Loucy (cell line): ENCODE data around the gene BRIP1.

Source experiments
- H2AFZ ChIP-seq: fragments of 200-600 bp; sonication (generic); 2 replicates; pipeline ENCODE4 v1.6.0; 2016; ENCODE audit warnings: antibody characterized with exemption, mild to moderate bottlenecking, low read length, moderate library complexity
- H3F3A ChIP-seq: fragments of 200-600 bp; 2 replicates; pipeline ENCODE4 v1.6.0; 2016; ENCODE audit warnings: antibody characterized with exemption, low read depth, mild to moderate bottlenecking
- H3K27me3 ChIP-seq: fragments of 200-600 bp; sonication (generic); 2 replicates; pipeline ENCODE4 v1.6.1; 2014; ENCODE audit warnings: low read length, mild to moderate bottlenecking; ENCODE audit not compliant: insufficient read depth, poor library complexity, severe bottlenecking
- H3K36me3 ChIP-seq: fragments of 200-600 bp; sonication (generic); 2 replicates; pipeline ENCODE4 v1.6.1; 2016; ENCODE audit warnings: low read length; ENCODE audit not compliant: insufficient read depth
- H3K4me1 ChIP-seq: fragments of 200-600 bp; sonication (generic); 2 replicates; pipeline ENCODE4 v1.5.1; 2014; ENCODE audit warnings: low read length, mild to moderate bottlenecking; ENCODE audit not compliant: insufficient read depth, poor library complexity, severe bottlenecking
- H3K4me2 ChIP-seq: fragments of 200-600 bp; sonication (generic); 2 replicates; pipeline ENCODE4 v1.6.0; 2014; ENCODE audit warnings: antibody characterized with exemption, low read length, low read depth, mild to moderate bottlenecking; ENCODE audit not compliant: poor library complexity, severe bottlenecking
- H3K4me3 ChIP-seq: fragments of 200-600 bp; sonication (generic); 2 replicates; pipeline ENCODE4 v1.5.1; 2014; ENCODE audit warnings: low read length, mild to moderate bottlenecking, mixed read lengths; ENCODE audit not compliant: poor library complexity, severe bottlenecking
- H3K79me2 ChIP-seq: fragments of 200-600 bp; sonication (generic); 2 replicates; pipeline ENCODE4 v1.6.1; 2014; ENCODE audit warnings: low read length; ENCODE audit not compliant: insufficient read depth
- H3K9ac ChIP-seq: fragments of 200-600 bp; sonication (generic); 2 replicates; pipeline ENCODE4 v1.6.0; 2014; ENCODE audit warnings: mild to moderate bottlenecking, low read depth, low read length, moderate library complexity; ENCODE audit not compliant: poor library complexity, severe bottlenecking
- H3K9me2 ChIP-seq: fragments of 200-600 bp; sonication (generic); replicated peaks from 2 replicates; pipeline ENCODE4 v1.6.1; 2016; ENCODE audit warnings: low read depth, low read length, mixed read lengths
- H3K9me3 ChIP-seq: fragments of 200-600 bp; sonication (generic); 2 replicates; pipeline ENCODE4 v1.6.1; 2014; ENCODE audit warnings: mild to moderate bottlenecking, antibody characterized with exemption, low read length, low read depth; ENCODE audit not compliant: insufficient read depth
- H4K20me1 ChIP-seq: fragments of 200-600 bp; sonication (generic); 2 replicates; pipeline ENCODE4 v1.6.0; 2014; ENCODE audit warnings: antibody characterized with exemption, low read length, mild to moderate bottlenecking; ENCODE audit not compliant: insufficient read depth, poor library complexity, severe bottlenecking
- CTCF ChIP-seq: fragments of 200-600 bp; sonication (generic); conservative IDR thresholded peaks from 2 replicates; pipeline ENCODE4 v1.5.1; 2014; ENCODE audit warnings: mild to moderate bottlenecking, antibody characterized with exemption, low read length
- EZH2phosphoT487 ChIP-seq: fragments of 200-600 bp; IDR thresholded peaks from 2 replicates; pipeline ENCODE4 v1.6.1; 2018; ENCODE audit warnings: antibody characterized with exemption, mild to moderate bottlenecking, moderate library complexity, borderline replicate concordance

The BRIP1 gene

GRCh38 chr17:61700252-61700651 is 163.1 kb downstream of the BRIP1 start:
- H3K36me3 ChIP-seq, result no peaks in the 10 kb centered on the region
- no peak overlapping the region for H3K9ac ChIP-seq
- no peaks in the 10 kb centered on the region for H3K4me1 ChIP-seq
- no peaks in the 10 kb centered on the region for H3K79me2 ChIP-seq
- no peak overlapping the region for H2AFZ ChIP-seq
- H3K4me3 ChIP-seq, result no peak overlapping the region
- no peaks in the 10 kb centered on the region for H4K20me1 ChIP-seq
- peaks cover 15% of the 10 kb centered on the region; the same call in 1 of the 2 replicates for H3K9me3 ChIP-seq
- TF ChIP-seq EZH2phosphoT487 (no peak), CTCF (no peak)
- no peak overlapping the region for H3K4me2 ChIP-seq
- H3K9me2 ChIP-seq, result no peaks in the 10 kb centered on the region
- no peaks in the 10 kb centered on the region for H3K27me3 ChIP-seq
- 0 out of 2 replicates have a peak, but pooled peaks cover 2% of the 10 kb centered on the region for H3F3A ChIP-seq

GRCh38 chr17:61699694-61700093 is 163.6 kb downstream of the BRIP1 start:
- no peak overlapping the region for H3K9ac ChIP-seq
- H2AFZ ChIP-seq, result no peak overlapping the region
- no peak overlapping the region for H3K4me3 ChIP-seq
- H3K79me2 ChIP-seq, result no peaks in the 10 kb centered on the region
- H3K27me3 ChIP-seq, result no peaks in the 10 kb centered on the region
- no peaks in the 10 kb centered on the region for H3K9me2 ChIP-seq
- TF ChIP-seq CTCF (no peak), EZH2phosphoT487 (no peak)
- H3F3A ChIP-seq, result 0 out of 2 replicates have a peak, but pooled peaks cover 2% of the 10 kb centered on the region
- no peaks in the 10 kb centered on the region for H4K20me1 ChIP-seq
- no peak overlapping the region for H3K4me2 ChIP-seq
- peaks cover 15% of the 10 kb centered on the region; the same call in 1 of the 2 replicates for H3K9me3 ChIP-seq
- H3K4me1 ChIP-seq, result no peaks in the 10 kb centered on the region
- H3K36me3 ChIP-seq, result no peaks in the 10 kb centered on the region

GRCh38 chr17:61699032-61699431 is 164.3 kb downstream of the BRIP1 start:
- H3K9me2 ChIP-seq, result no peaks in the 10 kb centered on the region
- no peaks in the 10 kb centered on the region for H3K36me3 ChIP-seq
- TF ChIP-seq CTCF (no peak), EZH2phosphoT487 (no peak)
- H3K4me1 ChIP-seq, result no peaks in the 10 kb centered on the region
- H3K4me3 ChIP-seq, result no peak overlapping the region
- no peak overlapping the region for H3K9ac ChIP-seq
- H3F3A ChIP-seq, result 0 out of 2 replicates have a peak, but pooled peaks cover 2% of the 10 kb centered on the region
- no peak overlapping the region for H3K4me2 ChIP-seq
- no peak overlapping the region for H2AFZ ChIP-seq
- no peaks in the 10 kb centered on the region for H3K79me2 ChIP-seq
- H3K27me3 ChIP-seq, result no peaks in the 10 kb centered on the region
- no peaks in the 10 kb centered on the region for H4K20me1 ChIP-seq
- peaks cover 15% of the 10 kb centered on the region; the same call in 1 of the 2 replicates for H3K9me3 ChIP-seq
